ENCODE data around the gene MAPKAPK2.

MAPKAPK2 gene

GRCh38 chr1:206783506-206783905, 98.8 kb downstream of the MAPKAPK2 start:
- no peak for DNase-seq
